Transverse colon (tissue), 4 donors: Measurements from ENCODE around the gene DMRTB1. TPM values are rescaled to one million over a fixed set of nuclear protein-coding genes. Genes with fewer than 3 reads are reported as not detected.

ENCODE experiments used
- DNase-seq: peaks from one replicate; pipeline ENCODE4 v3.0.0-alpha.2; 2019
- H3K27ac ChIP-seq, 4 donors: fragments of 200-600 bp; sonication (generic); 2 replicates each; pipeline ENCODE4 v1.5.1; 2016 to 2018; ENCODE audit warnings: inconsistent platforms in 4 of 4
- H3K27me3 ChIP-seq: fragments of 200-600 bp; sonication (generic); 2 replicates; pipeline ENCODE4 v1.5.1; 2017; ENCODE audit warnings: inconsistent platforms
- H3K36me3 ChIP-seq, 4 donors: fragments of 200-600 bp; sonication (generic); 2 replicates each; pipeline ENCODE4 v1.5.1; 2017 to 2019; ENCODE audit warnings: inconsistent platforms in 4 of 4
- H3K4me1 ChIP-seq, 4 donors: fragments of 200-600 bp; sonication (generic); 2 replicates each; pipeline ENCODE4 v1.5.1; 2017 to 2020; ENCODE audit warnings: inconsistent platforms in 4 of 4
- H3K4me3 ChIP-seq, 4 donors: fragments of 200-600 bp; sonication (generic); 1 replicate in 1 of 4; 2 replicates in 3 of 4; pipeline versions ENCODE4 v1.5.1 to v1.6.1; 2017 to 2019; ENCODE audit warnings: inconsistent platforms in 4 of 4
- H3K9me3 ChIP-seq, 2 donors: fragments of 200-600 bp; sonication (generic); 2 replicates each; pipeline ENCODE4 v1.5.1; 2017 to 2019; ENCODE audit warnings: inconsistent platforms in 2 of 2
- CTCF ChIP-seq, 5 experiments: fragments of 200-600 bp in 3 of 5; fragments of 450-650 bp in 2 of 5; sonication (generic) in 3 of 5; IDR thresholded peaks; 1 replicate in 2 of 5; 2 replicates in 3 of 5; pipeline ENCODE4 v1.5.1; 2016 to 2017; ENCODE audit warnings: antibody characterized with exemption in 5 of 5, inconsistent platforms in 3 of 5, mild to moderate bottlenecking in 2 of 5, moderate library complexity in 1 of 5
- EP300 ChIP-seq: sonication (generic); formaldehyde crosslinking; IDR thresholded peaks from one replicate; pipeline ENCODE4 v1.6.1; 2017; ENCODE audit warnings: antibody characterized with exemption, low read depth
- POLR2A ChIP-seq: fragments of 450-650 bp; IDR thresholded peaks from one replicate; pipeline ENCODE4 v1.6.1; 2016; ENCODE audit warnings: antibody characterized with exemption, mild to moderate bottlenecking, moderate library complexity
- POLR2AphosphoS5 ChIP-seq, 3 donors: sonication (generic); formaldehyde crosslinking; IDR thresholded peaks; one replicate each; pipeline ENCODE4 v1.6.1; 2016; ENCODE audit warnings: antibody characterized with exemption in 3 of 3
- WGBS, 2 donors: methylation state at CpG; one replicate each; pipeline ENCODE4 v1.1.5; 2018; ENCODE audit warnings: low coverage in 1 of 2; 5-methylcytosine and 5-hydroxymethylcytosine counted together
- in situ Hi-C, 4 donors: fragments of 200-750 bp; cut with MboI; loops; one replicate each; pipeline versions ENCODE4 v1.15.0 to v1.15.1; 2017; ENCODE audit warnings: low sequenced_read_pairs in 3 of 4, low pct_ligation_motif_present in 1 of 4, low pct_unique_long_range_greater_than_20kb in 1 of 4
- intact Hi-C: fragments of 100-400 bp; cut with DNase I; formaldehyde crosslinking; loops from one replicate; pipeline ENCODE4 v1.15.1; 2023; ENCODE audit warnings: low total_unique reads
- total RNA-seq, 4 donors: library from RNA; depleted of rRNA; stranded (reverse); fragments of >200 nt; gene quantifications; one replicate each; pipeline ENCODE4 v1.1.0, GENCODE V29; 2016

Gene DMRTB1
- total RNA-seq, 4 donors from 2014 or later: not detected

DNA sequence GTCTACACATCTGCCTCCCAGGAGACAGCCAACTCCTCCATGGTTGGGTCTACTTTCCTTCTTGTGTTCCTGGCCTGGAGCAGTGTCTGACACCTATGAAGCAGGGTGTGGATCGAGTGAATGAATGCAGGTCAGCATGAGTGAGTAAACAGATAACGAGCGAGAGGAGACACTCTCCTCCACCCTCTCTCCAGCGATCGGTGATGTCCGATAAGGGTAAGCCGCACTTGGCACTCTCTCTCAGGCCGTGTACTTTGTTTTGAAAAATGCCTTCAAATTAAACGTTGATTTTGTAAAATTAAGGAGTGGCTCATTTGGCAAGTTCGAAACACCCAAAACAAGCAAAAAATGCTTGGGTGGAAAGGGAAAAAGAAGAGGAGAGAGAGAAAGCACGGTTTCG is 43.8 kb upstream of the DMRTB1 start:
- no peaks in the 10 kb centered on the region for H3K36me3 ChIP-seq
- no peak for DNase-seq
- intact Hi-C loops: no loop called here
- H3K4me1 ChIP-seq: no peaks in the 10 kb centered on the region
- in situ Hi-C loops: no loop called here
- peaks cover 32% of the 10 kb centered on the region for H3K27me3 ChIP-seq
- H3K4me3 ChIP-seq: no peak overlapping the region
- 89 to 100% methylated on average over 1 to 12 of the region's 12 CpGs for WGBS, 2 donors
- H3K27ac ChIP-seq: no peak overlapping the region
- H3K9me3 ChIP-seq: no peaks in the 10 kb centered on the region
- no peak for TF ChIP-seq CTCF (IDR thresholded peaks at IDR 0.05)
- no peak for TF ChIP-seq EP300
- no peak for TF ChIP-seq POLR2AphosphoS5 (IDR thresholded peaks at IDR 0.05)
- TF ChIP-seq POLR2A: no peak

DNA sequence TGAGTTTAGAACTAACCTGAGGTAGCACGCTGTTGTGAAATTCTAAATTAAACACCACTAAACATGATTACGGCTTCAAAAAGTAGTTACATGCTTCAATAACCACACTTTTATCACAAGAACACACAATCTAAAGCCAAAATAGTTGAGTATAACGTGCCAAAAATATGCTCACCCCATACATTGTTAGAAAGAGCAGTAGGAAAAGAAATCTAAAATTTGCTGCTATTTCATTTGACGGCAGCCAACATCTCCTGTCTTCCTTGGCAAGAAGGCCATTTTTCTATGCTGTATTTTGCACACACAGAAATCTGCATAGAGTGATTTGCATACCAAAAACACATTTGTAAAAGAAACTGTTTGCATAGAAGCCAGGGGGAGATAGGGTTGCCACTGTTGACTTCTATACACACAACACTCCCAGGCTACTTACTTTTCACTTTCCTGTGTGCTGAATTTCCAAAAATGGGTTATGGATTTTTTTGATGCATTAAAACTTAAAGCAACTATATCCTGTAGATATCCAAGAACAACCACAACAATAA is 42.9 kb upstream of the DMRTB1 start:
- 77 to 88% methylated on average over 4 of the region's 4 CpGs for WGBS, 2 donors

GRCh38 chr1:53417074-53417511 is 42.1 kb upstream of the DMRTB1 start:
- TF ChIP-seq EP300: no peak
- no peak for TF ChIP-seq POLR2AphosphoS5 (IDR thresholded peaks at IDR 0.05)
- TF ChIP-seq CTCF (IDR thresholded peaks at IDR 0.05): no peak
- TF ChIP-seq POLR2A: no peak
- Histone ChIP-seq H3K27me3 (peaks cover 48% of the 10 kb centered on the region), H3K27ac (no peak overlapping the region), H3K4me3 (no peak overlapping the region), H3K4me1 (no peaks in the 10 kb centered on the region), H3K9me3 (peaks cover 0 to 5% of the 10 kb centered on the region in 2 donors), H3K36me3 (no peaks in the 10 kb centered on the region)
- intact Hi-C loops: no loop called here
- in situ Hi-C loops: no loop called here
- no peak for DNase-seq
- WGBS, 2 donors: 38 to 55% methylated on average over 6 to 9 of the region's 9 CpGs

More for the DNA sequence above, 42.9 kb upstream of the DMRTB1 start:
- Histone ChIP-seq H3K9me3 (peaks cover 0 to 4% of the 10 kb centered on the region in 2 donors), H3K27me3 (peaks cover 41% of the 10 kb centered on the region), H3K4me1 (no peaks in the 10 kb centered on the region), H3K27ac (no peak overlapping the region), H3K36me3 (no peaks in the 10 kb centered on the region), H3K4me3 (no peak overlapping the region)
- in situ Hi-C loops: no loop called here
- no peak for TF ChIP-seq POLR2A
- no peak for TF ChIP-seq CTCF (IDR thresholded peaks at IDR 0.05)
- no peak for TF ChIP-seq POLR2AphosphoS5 (IDR thresholded peaks at IDR 0.05)
- DNase-seq: no peak
- intact Hi-C loops: no loop called here

- WGBS, 2 donors: 32 to 33% methylated on average over 4 to 5 of the region's 5 CpGs
- Histone ChIP-seq H3K27me3 (peaks cover 49% of the 10 kb centered on the region), H3K9me3 (peaks cover 0 to 5% of the 10 kb centered on the region in 2 donors), H3K4me1 (no peaks in the 10 kb centered on the region), H3K36me3 (no peaks in the 10 kb centered on the region), H3K27ac (no peak overlapping the region), H3K4me3 (no peak overlapping the region)
- intact Hi-C loops: no loop called here
- DNase-seq: no peak
- in situ Hi-C loops: no loop called here
- TF ChIP-seq EP300: no peak
- no peak for TF ChIP-seq POLR2AphosphoS5 (IDR thresholded peaks at IDR 0.05)
- TF ChIP-seq POLR2A: no peak
- TF ChIP-seq CTCF (IDR thresholded peaks at IDR 0.05): no peak
Measured at GRCh38 chr1:53419034-53419433, 40.2 kb upstream of the DMRTB1 start.
